Measurements from ENCODE around the gene COL6A2. TPM values are rescaled to one million over a fixed set of nuclear protein-coding genes. Genes with fewer than 3 reads are reported as not detected.

The COL6A2 gene
- total and polyA plus RNA-seq, 2 experiments from 2014 or later: 28.4 to 89.2 TPM

- no peak overlapping the region for H3K4me3 ChIP-seq
- ATAC-seq: no peak
- no peak for TF ChIP-seq STAT1 (IDR thresholded peaks at IDR 0.05; ENCODE audit: unreplicated experiment)
- TF ChIP-seq CREB1 (CRISPR knock-in tag; IDR thresholded peaks at IDR 0.05; ENCODE audit: low read depth): no peak
- no peak for TF ChIP-seq POLR2AphosphoS5 (IDR thresholded peaks at IDR 0.05; ENCODE audit: low read depth)
- no peak for TF ChIP-seq CTCF (conservative IDR thresholded peaks at IDR 0.05; ENCODE audit: low read depth in 2 of 2)
- no peak for TF ChIP-seq REST (IDR thresholded peaks at IDR 0.05; ENCODE audit: unreplicated experiment)
- no peak for TF ChIP-seq ZNF462 (CRISPR knock-in tag; IDR thresholded peaks at IDR 0.05)
- TF ChIP-seq NANOG (IDR thresholded peaks at IDR 0.05; ENCODE audit: borderline replicate concordance): no peak
- no peak overlapping the region for H3K4me3 Mint-ChIP-seq
- no peaks in the 10 kb centered on the region for H3K36me3 ChIP-seq (ENCODE audit: insufficient read depth)
- H3K4me1 Mint-ChIP-seq: no peaks in the 10 kb centered on the region
- peaks cover 13% of the 10 kb centered on the region; the same call in 2 of the 3 replicates for H3K36me3 Mint-ChIP-seq (ENCODE audit: low read depth)
- H3K79me2 ChIP-seq (replicated peaks; ENCODE audit: insufficient read depth): no peaks in the 10 kb centered on the region
- peaks cover 4% of the 10 kb centered on the region for H3K27me3 Mint-ChIP-seq (ENCODE audit: insufficient read depth, low read depth, poor library complexity)
- H3K27ac Mint-ChIP-seq: no peak overlapping the region
- no peak overlapping the region for H3K4me2 ChIP-seq
- H3K4me1 ChIP-seq (ENCODE audit: insufficient read depth): no peaks in the 10 kb centered on the region
- H3K27me3 ChIP-seq (ENCODE audit: insufficient read depth): no peaks in the 10 kb centered on the region
- H2AFZ ChIP-seq: no peak overlapping the region
- H4K20me1 ChIP-seq (replicated peaks; ENCODE audit: insufficient read depth): no peaks in the 10 kb centered on the region
- H3F3A ChIP-seq (replicated peaks; ENCODE audit: low read depth): no peaks in the 10 kb centered on the region
- no peak overlapping the region for H3K27ac ChIP-seq (ENCODE audit: low read depth)
- H3K9me3 Mint-ChIP-seq: no peaks in the 10 kb centered on the region
- no peaks in the 10 kb centered on the region for H3K9me2 ChIP-seq (ENCODE audit: insufficient read depth)
- no peak for DNase-seq (ENCODE audit: low spot score)
Measured at GRCh38 chr21:46120301-46121285, 22.7 kb downstream of the COL6A2 start.

Data from GM23338 (cell line).